IPS DF 6.9 (cell line): ENCODE results near the gene HYAL1.
"Not testable (repeated sequence)": the region's sequence is repeated elsewhere in the genome, so short reads cannot be mapped to it uniquely, and the experiment has no call there.

Experiments
- DNase-seq: peaks from one replicate; pipeline ENCODE4 v3.0.0-alpha.2; 2013; ENCODE audit warnings: low read depth, low spot score
- H3K27ac ChIP-seq: one replicate; pipeline ENCODE4 v1.5.1; 2013; ENCODE audit warnings: low read length, control low read depth
- H3K27me3 ChIP-seq: 2 replicates; pipeline ENCODE4 v1.6.1; 2013; ENCODE audit warnings: mild to moderate bottlenecking, low read length; ENCODE audit not compliant: control insufficient read depth, insufficient read depth
- H3K36me3 ChIP-seq: 2 replicates; pipeline ENCODE4 v1.6.1; 2013; ENCODE audit warnings: low read length; ENCODE audit not compliant: control insufficient read depth, insufficient read depth
- H3K4me1 ChIP-seq: 2 replicates; pipeline ENCODE4 v1.6.1; 2013; ENCODE audit warnings: low read length; ENCODE audit not compliant: control insufficient read depth, insufficient read depth
- H3K4me3 ChIP-seq: 2 replicates; pipeline ENCODE4 v1.5.1; 2013; ENCODE audit warnings: mild to moderate bottlenecking, low read length
- H3K9me3 ChIP-seq: 2 replicates; pipeline ENCODE4 v1.6.1; 2013; ENCODE audit warnings: low read length, inconsistent platforms; ENCODE audit not compliant: control insufficient read depth, insufficient read depth
- WGBS: extraction: QIAGEN DNeasy Blood & Tissue Kit; methylation state at CpG from one replicate; pipeline ENCODE4 v1.1.7; 2013; ENCODE audit warnings: mixed read lengths, missing lambda C conversion rate; ENCODE audit not compliant: insufficient read length, insufficient coverage; 5-methylcytosine and 5-hydroxymethylcytosine counted together

HYAL1 gene

GRCh38 chr3:50278880-50279224 is 24.5 kb downstream of the HYAL1 start, which contains the start of gene LSMEM2:
TSS of gene LSMEM2 (plus strand) at chr3:50279087. CDS start at chr3:50279114, 27 bp downstream.
- no peak within 1 kb of the TSS for H3K27ac ChIP-seq
- DNase-seq = no peak
- H3K36me3 ChIP-seq = no peaks in the 10 kb centered on the region
- H3K27me3 ChIP-seq = peaks cover 9% of the 10 kb centered on the region; the same call in 1 of the 2 replicates
- H3K4me1 ChIP-seq = peaks cover 9% of the 10 kb centered on the region
- H3K4me3 ChIP-seq = no peak within 1 kb of the TSS
- WGBS = no CpG with 5 or more reads among the region's 2 CpGs
- no peaks in the 10 kb centered on the region for H3K9me3 ChIP-seq

GRCh38 chr3:50278123-50278879 is 25.1 kb downstream of the HYAL1 start:
- H3K4me3 ChIP-seq = no peak overlapping the region
- H3K27me3 ChIP-seq = peaks cover 10% of the 10 kb centered on the region; the same call in 1 of the 2 replicates
- no CpG with 5 or more reads among the region's 4 CpGs for WGBS
- H3K4me1 ChIP-seq = peaks cover 9% of the 10 kb centered on the region
- H3K27ac ChIP-seq = no peak overlapping the region
- no peaks in the 10 kb centered on the region for H3K36me3 ChIP-seq
- DNase-seq = no peak
- no peaks in the 10 kb centered on the region for H3K9me3 ChIP-seq

- Histone ChIP-seq H3K9me3 (no peaks in the 10 kb centered on the region), H3K4me3 (no peak overlapping the region), H3K27me3 (peaks cover 12% of the 10 kb centered on the region; the same call in 1 of the 2 replicates), H3K4me1 (peaks cover 9% of the 10 kb centered on the region), H3K36me3 (no peaks in the 10 kb centered on the region), H3K27ac (no peak overlapping the region)
- DNase-seq = no peak
- no CpG with 5 or more reads among the region's 17 CpGs for WGBS
These were observed 26.6 kb downstream of the HYAL1 start for GRCh38 chr3:50276762-50277101.

- no CpG with 5 or more reads among the region's 79 CpGs for WGBS
- Histone ChIP-seq H3K36me3 (no peaks in the 10 kb centered on the region), H3K27ac (no peak overlapping the region), H3K4me3 (peak overlapping the region; percentile 50; the same call in 1 of the 2 replicates), H3K27me3 (peaks cover 12% of the 10 kb centered on the region; the same call in 1 of the 2 replicates), H3K4me1 (peaks cover 9% of the 10 kb centered on the region), H3K9me3 (no peaks in the 10 kb centered on the region)
- DNase-seq = no peak
These were observed 27.2 kb downstream of the HYAL1 start for GRCh38 chr3:50275996-50276761.

- no CpG with 5 or more reads among the region's 65 CpGs for WGBS
- Histone ChIP-seq H3K27me3 (peaks cover 12% of the 10 kb centered on the region; the same call in 1 of the 2 replicates), H3K4me3 (peak overlapping the region; percentile 50; the same call in 1 of the 2 replicates), H3K27ac (no peak overlapping the region), H3K4me1 (peaks cover 9% of the 10 kb centered on the region), H3K9me3 (no peaks in the 10 kb centered on the region), H3K36me3 (no peaks in the 10 kb centered on the region)
- DNase-seq = no peak
These were observed 28.0 kb downstream of the HYAL1 start for GRCh38 chr3:50275141-50275995.

GRCh38 chr3:50274371-50275104 is 28.8 kb downstream of the HYAL1 start:
- WGBS = no CpG with 5 or more reads among the region's 26 CpGs
- Histone ChIP-seq H3K4me3 (no peak overlapping the region), H3K27ac (no peak overlapping the region), H3K27me3 (peaks cover 12% of the 10 kb centered on the region; the same call in 1 of the 2 replicates), H3K36me3 (no peaks in the 10 kb centered on the region), H3K4me1 (peaks cover 9% of the 10 kb centered on the region), H3K9me3 (no peaks in the 10 kb centered on the region)
- no peak for DNase-seq

- Histone ChIP-seq H3K27me3 (peaks cover 12% of the 10 kb centered on the region; the same call in 1 of the 2 replicates), H3K36me3 (no peaks in the 10 kb centered on the region), H3K4me3 (no peak overlapping the region), H3K27ac (no peak overlapping the region), H3K4me1 (peaks cover 16% of the 10 kb centered on the region), H3K9me3 (no peaks in the 10 kb centered on the region)
- no CpG with 5 or more reads among the region's 31 CpGs for WGBS
- DNase-seq = no peak
These were observed 29.7 kb downstream of the HYAL1 start for GRCh38 chr3:50273689-50274065.

- Histone ChIP-seq H3K36me3 (no peaks in the 10 kb centered on the region), H3K4me1 (peaks cover 21% of the 10 kb centered on the region), H3K27me3 (peaks cover 12% of the 10 kb centered on the region; the same call in 1 of the 2 replicates), H3K4me3 (peak overlapping the region; percentile 8; the same call in 1 of the 2 replicates), H3K27ac (no peak overlapping the region), H3K9me3 (no peaks in the 10 kb centered on the region)
- WGBS = no CpG with 5 or more reads among the region's 61 CpGs
- DNase-seq = no peak
These were observed 30.3 kb downstream of the HYAL1 start for GRCh38 chr3:50272911-50273688.

- H3K9me3 ChIP-seq = not testable (repeated sequence)
These were observed 30.9 kb downstream of the HYAL1 start for GRCh38 chr3:50272538-50272910.

More at GRCh38 chr3:50272538-50272910, 30.9 kb downstream of the HYAL1 start:
- not testable (repeated sequence) for DNase-seq, H3K4me3 ChIP-seq, H3K27ac ChIP-seq, H3K36me3 ChIP-seq
- Histone ChIP-seq H3K4me1 (peaks cover 26% of the 10 kb centered on the region), H3K27me3 (peaks cover 12% of the 10 kb centered on the region; the same call in 1 of the 2 replicates)
- no CpG with 5 or more reads among the region's 10 CpGs for WGBS
